HCT116 (cell line): Measurements from ENCODE around the gene CTSG. TPM values are rescaled to one million over a fixed set of nuclear protein-coding genes. Genes with fewer than 3 reads are reported as not detected.

ENCODE experiments used
- ATAC-seq: fragments of 200-7000 bp; cut with Tn5 transposase; 2 replicates; pipeline ENCODE4 v1.9.1; 2020; ENCODE audit warnings: mild to moderate bottlenecking, moderate library complexity
- BruUV-seq: library from RNA; stranded (reverse); fragments of 400-500 nt; replicated peaks from 2 replicates; lab custom pipeline; 2021; lab: Mats Ljungman, UMichigan
- CTCF ChIA-PET: fragments of 300-600 bp; sonication (Branson Sonifier 250); formaldehyde crosslinking; loops from one replicate; lab custom pipeline; 2021; ENCODE audit warnings: antibody characterized with exemption; lab: Charles Lee
- POLR2A ChIA-PET: fragments of 300-600, 350-600 bp; sonication (Branson Sonifier 250); formaldehyde crosslinking; loops from one replicate; lab custom pipeline; 2021; ENCODE audit warnings: antibody characterized with exemption; lab: Charles Lee
- RAD21 ChIA-PET, 2 experiments: fragments of 300-600 bp; sonication (Branson Sonifier 250); formaldehyde crosslinking; loops; one replicate each; lab custom pipeline; 2023; ENCODE audit warnings: low total read pairs in 2 of 2; ENCODE audit not compliant: uncharacterized antibody in 2 of 2, unreplicated experiment in 2 of 2, low non-redundant PET in 1 of 2; lab: Charles Lee
- DNase-seq: peaks from one replicate; pipeline ENCODE4 v3.0.0-alpha.2; 2010; ENCODE audit warnings: low read depth, low spot score
- H2AFZ ChIP-seq: fragments of 200-600 bp; shearing (Covaris generic), sonication (generic); 2 replicates; pipeline ENCODE4 v1.6.1; 2017; ENCODE audit warnings: low read depth, mixed run types, mixed read lengths, antibody characterized with exemption, low read length; ENCODE audit not compliant: poor library complexity, severe bottlenecking
- H3K27ac ChIP-seq: 2 replicates; pipeline ENCODE4 v1.5.1; 2012; ENCODE audit warnings: low read depth, low read length
- H3K27me3 ChIP-seq: fragments of 200-600 bp; sonication (generic); 2 replicates; pipeline ENCODE4 v1.6.1; 2016; ENCODE audit warnings: mixed run types, low read length, mixed read lengths; ENCODE audit not compliant: insufficient read depth
- H3K36me3 ChIP-seq, 2 experiments: fragments of 200-500 bp in 1 of 2; fragments of 200-600 bp in 1 of 2; sonication (Bioruptor generic) in 1 of 2; sonication (generic) in 1 of 2; 2 replicates each; pipeline versions ENCODE4 v1.5.1 to v1.6.1; 2014 to 2016; ENCODE audit warnings: low read length in 2 of 2, inconsistent platforms in 1 of 2, mixed read lengths in 1 of 2, mixed run types in 1 of 2; ENCODE audit not compliant: insufficient read depth in 2 of 2, control insufficient read depth in 1 of 2
- H3K4me1 ChIP-seq, 2 experiments: fragments of 200-600 bp in 1 of 2; sonication (generic) in 1 of 2; 2 replicates each; pipeline versions ENCODE4 v1.5.1 to v1.6.1; 2012 to 2017; ENCODE audit warnings: low read length in 2 of 2, inconsistent platforms in 1 of 2, mild to moderate bottlenecking in 1 of 2, mixed read lengths in 1 of 2, mixed run types in 1 of 2, moderate library complexity in 1 of 2; ENCODE audit not compliant: insufficient read depth in 2 of 2, control insufficient read depth in 1 of 2
- H3K4me2 ChIP-seq: fragments of 200-600 bp; sonication (generic); 2 replicates; pipeline ENCODE4 v1.6.1; 2017; ENCODE audit warnings: mixed run types, low read length, mixed read lengths
- H3K4me3 ChIP-seq, 2 experiments: fragments of 200-600 bp in 1 of 2; sonication (generic) in 1 of 2; replicated peaks in 1 of 2; 2 replicates each; pipeline ENCODE4 v1.5.1; 2011 to 2016; ENCODE audit warnings: low read length in 2 of 2, control low read depth in 1 of 2, low read depth in 1 of 2, mild to moderate bottlenecking in 1 of 2, mixed read lengths in 1 of 2, mixed run types in 1 of 2
- H3K79me2 ChIP-seq: fragments of 200-600 bp; sonication (generic); 2 replicates; pipeline ENCODE4 v1.6.1; 2017; ENCODE audit warnings: mild to moderate bottlenecking, mixed run types, low read length, moderate library complexity, mixed read lengths; ENCODE audit not compliant: insufficient read depth
- H3K9ac ChIP-seq: fragments of 200-600 bp; sonication (generic); 2 replicates; pipeline ENCODE4 v1.6.1; 2016; ENCODE audit warnings: low read length, mixed read lengths
- H3K9me2 ChIP-seq: fragments of 200-600 bp; sonication (generic), shearing (Covaris generic); 2 replicates; pipeline ENCODE4 v1.6.1; 2017; ENCODE audit warnings: mixed run types, mild to moderate bottlenecking, moderate library complexity; ENCODE audit not compliant: insufficient read depth
- H3K9me3 ChIP-seq, 2 experiments: fragments of 200-500 bp in 1 of 2; fragments of 200-600 bp in 1 of 2; sonication (Bioruptor generic) in 1 of 2; sonication (generic) in 1 of 2; 2 replicates each; pipeline ENCODE4 v1.6.1; 2014 to 2017; ENCODE audit warnings: low read length in 2 of 2, mixed read lengths in 2 of 2, inconsistent platforms in 1 of 2, low read depth in 1 of 2, mild to moderate bottlenecking in 1 of 2, mixed run types in 1 of 2, moderate library complexity in 1 of 2; ENCODE audit not compliant: control insufficient read depth in 1 of 2, insufficient read depth in 1 of 2
- H4K20me1 ChIP-seq: fragments of 200-600 bp; sonication (generic), shearing (Covaris generic); 2 replicates; pipeline ENCODE4 v1.6.1; 2017; ENCODE audit warnings: mixed run types, mild to moderate bottlenecking, moderate library complexity; ENCODE audit not compliant: insufficient read depth
- CBX3 ChIP-seq: IDR thresholded peaks from 2 replicates; pipeline ENCODE4 v1.6.1; 2012; ENCODE audit warnings: low read depth
- CEBPB ChIP-seq: IDR thresholded peaks from 2 replicates; pipeline ENCODE4 v1.6.1; 2012; ENCODE audit warnings: low read depth
- CTCF ChIP-seq, 3 experiments: fragments of 200-600 bp in 1 of 3; sonication (generic) in 1 of 3; IDR thresholded peaks in 2 of 3; conservative IDR thresholded peaks in 1 of 3; 2 replicates each; pipeline ENCODE4 v1.5.1; 2012 to 2017; ENCODE audit warnings: low read depth in 2 of 3, low read length in 2 of 3, antibody characterized with exemption in 1 of 3, borderline replicate concordance in 1 of 3, control low read depth in 1 of 3, mild to moderate bottlenecking in 1 of 3, mixed read lengths in 1 of 3, mixed run types in 1 of 3, moderate library complexity in 1 of 3; ENCODE audit not compliant: insufficient read depth in 1 of 3
- EZH2 ChIP-seq: fragments of 200-600 bp; sonication (generic); IDR thresholded peaks from 2 replicates; pipeline ENCODE4 v1.6.1; 2017; ENCODE audit warnings: antibody characterized with exemption, mixed run types
- FOSL1 ChIP-seq: IDR thresholded peaks from 2 replicates; pipeline ENCODE4 v1.6.1; 2012; ENCODE audit warnings: low read depth
- JUND ChIP-seq: IDR thresholded peaks from 2 replicates; pipeline ENCODE4 v1.6.1; 2012
- MAX ChIP-seq: IDR thresholded peaks from 2 replicates; pipeline ENCODE4 v1.6.1; 2012
- POLR2A ChIP-seq: IDR thresholded peaks from 2 replicates; pipeline ENCODE4 v1.7.0; 2011; ENCODE audit warnings: borderline replicate concordance; ENCODE audit not compliant: insufficient read depth, insufficient read length; ENCODE audit errors: extremely low read depth
- RAD21 ChIP-seq: IDR thresholded peaks from 2 replicates; pipeline ENCODE4 v1.6.1; 2012; ENCODE audit warnings: low read depth, mild to moderate bottlenecking
- TCF7L2 ChIP-seq: IDR thresholded peaks from 2 replicates; pipeline ENCODE4 v1.7.0; 2011; ENCODE audit warnings: borderline replicate concordance, inconsistent platforms; ENCODE audit not compliant: insufficient read depth, insufficient read length; ENCODE audit errors: extremely low read depth
- YY1 ChIP-seq: IDR thresholded peaks from 2 replicates; pipeline ENCODE4 v1.6.1; 2011; ENCODE audit warnings: low read length, low read depth, moderate library complexity, mild to moderate bottlenecking; ENCODE audit not compliant: insufficient replicate concordance; ENCODE audit errors: extremely low read depth
- ZFX ChIP-seq: fragments of 450-650 bp; IDR thresholded peaks from 2 replicates; pipeline ENCODE4 v1.6.1; 2017
- intact Hi-C: fragments of 100-400 bp; cut with micrococcal nuclease; formaldehyde crosslinking; loops from 2 replicates; pipeline ENCODE4 v1.10.0; 2022
- total RNA-seq: library from RNA; stranded (reverse); gene quantifications from one replicate; pipeline ENCODE4 v1.2.1, GENCODE V29; 2021; ENCODE audit not compliant: unreplicated experiment
- TF ChIP-seq, protein P1 (sequence below): IDR thresholded peaks from 2 replicates; pipeline ENCODE4 v1.6.1; 2012; ENCODE audit warnings: low read depth
- TF ChIP-seq, protein P2 (sequence below): IDR thresholded peaks from 2 replicates; pipeline ENCODE4 v1.6.1; 2011; ENCODE audit warnings: mild to moderate bottlenecking, low read length, moderate library complexity; ENCODE audit not compliant: insufficient replicate concordance; ENCODE audit errors: extremely low read depth

CTSG gene
- total RNA-seq, 1 experiment from 2014 or later, result not detected

DNA sequence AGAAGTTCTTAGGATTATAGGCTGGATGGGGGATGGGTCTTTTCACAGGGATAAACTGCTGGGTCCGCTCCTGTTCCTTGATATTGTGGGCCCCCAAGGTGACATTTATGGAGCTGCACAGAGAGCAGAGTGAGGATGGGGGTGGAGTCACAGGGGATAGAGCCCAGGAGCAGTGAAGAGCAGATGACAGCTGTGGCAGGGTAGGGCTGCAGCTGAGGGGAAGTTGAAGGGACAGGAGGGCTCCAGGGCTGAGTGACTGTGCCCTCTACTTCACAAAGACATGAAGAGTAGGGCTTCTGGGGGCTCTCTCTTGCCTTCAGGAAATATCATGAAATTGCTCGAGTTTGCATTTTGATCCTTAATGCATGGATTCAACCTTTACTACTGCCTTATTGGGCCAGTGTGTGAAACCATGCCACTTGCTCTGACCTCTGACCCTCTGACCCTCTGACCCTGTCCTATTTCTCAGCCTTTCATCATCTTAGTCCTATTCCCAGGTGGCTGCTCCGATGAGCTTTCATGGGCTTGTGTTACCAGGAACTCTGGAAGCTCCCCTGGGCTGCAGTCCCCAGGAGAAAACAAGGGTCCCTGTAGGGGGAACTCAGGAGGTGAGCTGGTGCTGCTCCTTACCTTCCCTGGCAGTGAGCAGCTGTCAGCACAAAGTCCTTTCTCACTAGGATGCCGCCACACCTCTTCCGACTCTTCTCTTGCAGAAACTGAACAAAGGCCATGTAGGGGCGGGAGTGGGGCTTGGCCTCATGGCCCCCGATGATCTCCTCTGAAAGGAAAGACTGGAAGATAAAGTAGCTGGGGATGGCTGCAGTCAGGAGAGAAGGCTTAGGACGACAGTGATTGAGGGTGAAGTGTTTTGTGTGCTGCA is 31.8 kb upstream of the CTSG start:
- TF ChIP-seq YY1 (no peak), JUND (no peak), POLR2A (no peak), FOSL1 (no peak), MAX (no peak), CEBPB (no peak), ZFX (no peak), RAD21 (no peak), EZH2 (no peak), CBX3 (no peak), CTCF (IDR thresholded peaks at IDR 0.05 in 2 of 3, conservative IDR thresholded peaks at IDR 0.05 in 1 of 3; ENCODE audit: borderline replicate concordance in 1 of 3, insufficient read depth in 1 of 3, low read depth in 2 of 3, low read length in 2 of 3) (no peak), TCF7L2 (no peak)
- TF ChIP-seq, protein P1, sequence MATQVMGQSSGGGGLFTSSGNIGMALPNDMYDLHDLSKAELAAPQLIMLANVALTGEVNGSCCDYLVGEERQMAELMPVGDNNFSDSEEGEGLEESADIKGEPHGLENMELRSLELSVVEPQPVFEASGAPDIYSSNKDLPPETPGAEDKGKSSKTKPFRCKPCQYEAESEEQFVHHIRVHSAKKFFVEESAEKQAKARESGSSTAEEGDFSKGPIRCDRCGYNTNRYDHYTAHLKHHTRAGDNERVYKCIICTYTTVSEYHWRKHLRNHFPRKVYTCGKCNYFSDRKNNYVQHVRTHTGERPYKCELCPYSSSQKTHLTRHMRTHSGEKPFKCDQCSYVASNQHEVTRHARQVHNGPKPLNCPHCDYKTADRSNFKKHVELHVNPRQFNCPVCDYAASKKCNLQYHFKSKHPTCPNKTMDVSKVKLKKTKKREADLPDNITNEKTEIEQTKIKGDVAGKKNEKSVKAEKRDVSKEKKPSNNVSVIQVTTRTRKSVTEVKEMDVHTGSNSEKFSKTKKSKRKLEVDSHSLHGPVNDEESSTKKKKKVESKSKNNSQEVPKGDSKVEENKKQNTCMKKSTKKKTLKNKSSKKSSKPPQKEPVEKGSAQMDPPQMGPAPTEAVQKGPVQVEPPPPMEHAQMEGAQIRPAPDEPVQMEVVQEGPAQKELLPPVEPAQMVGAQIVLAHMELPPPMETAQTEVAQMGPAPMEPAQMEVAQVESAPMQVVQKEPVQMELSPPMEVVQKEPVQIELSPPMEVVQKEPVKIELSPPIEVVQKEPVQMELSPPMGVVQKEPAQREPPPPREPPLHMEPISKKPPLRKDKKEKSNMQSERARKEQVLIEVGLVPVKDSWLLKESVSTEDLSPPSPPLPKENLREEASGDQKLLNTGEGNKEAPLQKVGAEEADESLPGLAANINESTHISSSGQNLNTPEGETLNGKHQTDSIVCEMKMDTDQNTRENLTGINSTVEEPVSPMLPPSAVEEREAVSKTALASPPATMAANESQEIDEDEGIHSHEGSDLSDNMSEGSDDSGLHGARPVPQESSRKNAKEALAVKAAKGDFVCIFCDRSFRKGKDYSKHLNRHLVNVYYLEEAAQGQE, result no peak
- TF ChIP-seq, protein P2, sequence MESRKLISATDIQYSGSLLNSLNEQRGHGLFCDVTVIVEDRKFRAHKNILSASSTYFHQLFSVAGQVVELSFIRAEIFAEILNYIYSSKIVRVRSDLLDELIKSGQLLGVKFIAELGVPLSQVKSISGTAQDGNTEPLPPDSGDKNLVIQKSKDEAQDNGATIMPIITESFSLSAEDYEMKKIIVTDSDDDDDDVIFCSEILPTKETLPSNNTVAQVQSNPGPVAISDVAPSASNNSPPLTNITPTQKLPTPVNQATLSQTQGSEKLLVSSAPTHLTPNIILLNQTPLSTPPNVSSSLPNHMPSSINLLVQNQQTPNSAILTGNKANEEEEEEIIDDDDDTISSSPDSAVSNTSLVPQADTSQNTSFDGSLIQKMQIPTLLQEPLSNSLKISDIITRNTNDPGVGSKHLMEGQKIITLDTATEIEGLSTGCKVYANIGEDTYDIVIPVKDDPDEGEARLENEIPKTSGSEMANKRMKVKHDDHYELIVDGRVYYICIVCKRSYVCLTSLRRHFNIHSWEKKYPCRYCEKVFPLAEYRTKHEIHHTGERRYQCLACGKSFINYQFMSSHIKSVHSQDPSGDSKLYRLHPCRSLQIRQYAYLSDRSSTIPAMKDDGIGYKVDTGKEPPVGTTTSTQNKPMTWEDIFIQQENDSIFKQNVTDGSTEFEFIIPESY, result no peak
- TF ChIP-seq, all 23 proteins: peak for 0
- H3K27me3 ChIP-seq, result no peaks in the 10 kb centered on the region
- CTCF ChIA-PET, result no interaction called here
- intact Hi-C loops, result no loop called here
- no peak overlapping the region for H3K4me3 ChIP-seq
- RAD21 ChIA-PET, result no interaction called here
- no peaks in the 10 kb centered on the region for H4K20me1 ChIP-seq
- no peak overlapping the region for H3K9ac ChIP-seq
- H3K4me2 ChIP-seq, result no peak overlapping the region
- no peak overlapping the region for H2AFZ ChIP-seq
- H3K9me3 ChIP-seq, result no peaks in the 10 kb centered on the region
- no TSS peak for BruUV-seq
- H3K27ac ChIP-seq, result no peak overlapping the region
- ATAC-seq (no peak), DNase-seq (no peak)
- H3K9me2 ChIP-seq, result no peaks in the 10 kb centered on the region
- POLR2A ChIA-PET, result no interaction called here
- H3K4me1 ChIP-seq, result no peaks in the 10 kb centered on the region
- H3K36me3 ChIP-seq, result no peaks in the 10 kb centered on the region
- no peaks in the 10 kb centered on the region for H3K79me2 ChIP-seq
